HepG2 (cell line): Measurements from ENCODE around the gene CCDC157. TPM values are rescaled to one million over a fixed set of nuclear protein-coding genes. Genes with fewer than 3 reads are reported as not detected.
A peak's percentile ranks its signal among the peaks of the same experiment; 100 is the strongest.

Source experiments
- CC2D1A ChIP-seq: sonication (generic); formaldehyde crosslinking; IDR thresholded peaks from 2 replicates; pipeline ENCODE4 v1.8.1; 2023; ENCODE audit warnings: mild to moderate bottlenecking, missing genetic modification reagents
- CREB3 ChIP-seq: sonication (generic); formaldehyde crosslinking; IDR thresholded peaks from 2 replicates; pipeline ENCODE4 v1.5.0; 2020; ENCODE audit warnings: missing genetic modification reagents
- FOXP1 ChIP-seq, 2 experiments: fragments of 450-650 bp in 1 of 2; IDR thresholded peaks; 2 replicates each; pipeline ENCODE4 v1.6.1; 2017 to 2018; ENCODE audit warnings: antibody characterized with exemption in 1 of 2
- GZF1 ChIP-seq: sonication (generic); formaldehyde crosslinking; IDR thresholded peaks from 2 replicates; pipeline ENCODE4 v1.5.1; 2020; ENCODE audit warnings: mild to moderate bottlenecking, missing genetic modification reagents
- HDAC6 ChIP-seq: fragments of 200-600 bp; sonication (generic); IDR thresholded peaks from 2 replicates; pipeline ENCODE4 v1.7.0; 2017; ENCODE audit warnings: mild to moderate bottlenecking, antibody characterized with exemption, low read length, low read depth
- HOXA5 ChIP-seq: sonication (generic); formaldehyde crosslinking; IDR thresholded peaks from 2 replicates; pipeline ENCODE4 v1.4.0; 2020; ENCODE audit warnings: missing genetic modification reagents
- MTF2 ChIP-seq: sonication (generic); formaldehyde crosslinking; IDR thresholded peaks from 2 replicates; pipeline ENCODE4 v1.5.0; 2020; ENCODE audit warnings: missing genetic modification reagents, borderline replicate concordance
- NCOA5 ChIP-seq: sonication (generic); formaldehyde crosslinking; IDR thresholded peaks from 2 replicates; pipeline ENCODE4 v1.4.0; 2020; ENCODE audit warnings: missing genetic modification reagents
- RBM39 ChIP-seq: fragments of 200-400 bp; formaldehyde crosslinking; IDR thresholded peaks from one replicate; pipeline ENCODE4 v1.6.1; 2018; ENCODE audit warnings: antibody characterized with exemption, mild to moderate bottlenecking, low read depth, low read length; ENCODE audit not compliant: poor library complexity, severe bottlenecking
- XRCC5 ChIP-seq: fragments of 200-400 bp; formaldehyde crosslinking; optimal IDR thresholded peaks from 2 replicates; pipeline ENCODE3; 2017; ENCODE audit warnings: mild to moderate bottlenecking, low read length
- ZBTB43 ChIP-seq: sonication (generic); formaldehyde crosslinking; conservative IDR thresholded peaks from 2 replicates; pipeline ENCODE4 v1.4.0; 2020; ENCODE audit warnings: missing genetic modification reagents
- ZNF264 ChIP-seq: sonication (generic); formaldehyde crosslinking; IDR thresholded peaks from 2 replicates; pipeline ENCODE4 v1.4.0; 2020; ENCODE audit warnings: missing genetic modification reagents
- ZNF33A ChIP-seq: sonication (generic); formaldehyde crosslinking; IDR thresholded peaks from 2 replicates; pipeline ENCODE4 v1.5.1; 2020; ENCODE audit warnings: missing genetic modification reagents, mild to moderate bottlenecking, moderate library complexity, borderline replicate concordance
- ZNF44 ChIP-seq: sonication (generic); formaldehyde crosslinking; IDR thresholded peaks from 2 replicates; pipeline ENCODE4 v1.5.1; 2020; ENCODE audit warnings: mild to moderate bottlenecking, missing genetic modification reagents
- ZNF678 ChIP-seq: sonication (generic); formaldehyde crosslinking; IDR thresholded peaks from 2 replicates; pipeline ENCODE4 v1.4.0; 2020; ENCODE audit warnings: mild to moderate bottlenecking, missing genetic modification reagents
- ZNF841 ChIP-seq: sonication (generic); formaldehyde crosslinking; IDR thresholded peaks from 2 replicates; pipeline ENCODE4 v1.8.1; 2023; ENCODE audit warnings: missing genetic modification reagents, borderline replicate concordance
- polyA plus RNA-seq, 8 experiments: library from polyadenylated mRNA; depleted of rRNA in 3 of 8; stranded (reverse) in 7 of 8; unstranded in 1 of 8; fragments of >200 nt; fragmentation: Illumina TruSeq in 4 of 8; extraction: Trizol in 4 of 8; gene quantifications; 2 replicates each; pipeline versions ENCODE4 v1.2.1 to v1.2.3, GENCODE V29; 2011 to 2016; ENCODE audit warnings: low read depth in 4 of 8, missing spikeins in 1 of 8, mixed read lengths in 1 of 8; ENCODE audit not compliant: insufficient read depth in 1 of 8
- total RNA-seq, 5 experiments: library from RNA; depleted of rRNA; stranded (reverse); fragments of >200 nt; fragmentation: Illumina TruSeq; extraction: Trizol; gene quantifications; 2 replicates each; pipeline ENCODE4 v1.2.3, GENCODE V29; 2016; ENCODE audit warnings: low read depth in 1 of 5
- TF ChIP-seq, protein P1 (sequence below): sonication (generic); formaldehyde crosslinking; IDR thresholded peaks from 2 replicates; pipeline ENCODE4 v1.4.0; 2020; ENCODE audit warnings: missing genetic modification reagents
- TF ChIP-seq, protein P2 (sequence below): sonication (generic); formaldehyde crosslinking; IDR thresholded peaks from 2 replicates; pipeline ENCODE4 v1.4.0; 2020; ENCODE audit warnings: missing genetic modification reagents
- TF ChIP-seq, protein P3 (sequence below): sonication (generic); formaldehyde crosslinking; conservative IDR thresholded peaks from 2 replicates; pipeline ENCODE4 v1.8.0; 2022; ENCODE audit warnings: low read depth, missing genetic modification reagents

Gene CCDC157
- total and polyA plus RNA-seq, 2 of the 13 experiments (the other 11 are each of a cell fraction or from before 2014, with no cell fraction given), result 1.4 to 1.6 TPM

DNA sequence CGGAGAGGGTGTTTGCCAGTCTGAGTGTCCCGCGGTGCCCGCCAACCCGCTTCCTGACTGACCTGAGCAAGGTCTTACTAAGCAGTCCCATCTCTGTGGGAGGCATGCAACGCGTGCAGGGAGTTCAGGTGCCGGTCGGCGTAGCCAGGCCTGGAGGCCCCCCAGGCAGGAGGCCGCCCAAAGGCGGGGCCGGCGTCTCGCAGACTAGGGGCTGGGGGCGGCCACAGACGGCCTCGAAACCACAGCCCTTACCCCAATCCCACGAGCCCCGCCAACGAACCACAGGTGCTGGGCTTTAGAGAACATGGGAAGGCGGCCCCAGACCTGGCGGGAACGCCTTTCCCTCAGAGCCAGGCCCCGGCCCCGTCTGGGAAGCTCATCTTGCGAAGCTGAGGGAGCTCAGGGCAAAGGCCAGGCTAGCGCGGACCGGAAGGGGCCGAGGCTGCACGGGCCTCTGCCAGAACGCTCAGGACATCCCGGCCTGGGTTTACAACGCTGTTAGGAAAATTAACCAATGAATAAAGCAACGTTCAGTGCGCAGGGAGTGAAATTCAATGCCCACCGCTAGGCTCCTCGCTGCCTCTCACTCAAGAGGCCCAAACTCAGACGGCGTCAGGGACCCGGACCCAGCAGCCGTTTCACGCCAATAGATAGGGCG lies 66.6 kb downstream of the CCDC157 start (continued):
- TF ChIP-seq, protein P1, sequence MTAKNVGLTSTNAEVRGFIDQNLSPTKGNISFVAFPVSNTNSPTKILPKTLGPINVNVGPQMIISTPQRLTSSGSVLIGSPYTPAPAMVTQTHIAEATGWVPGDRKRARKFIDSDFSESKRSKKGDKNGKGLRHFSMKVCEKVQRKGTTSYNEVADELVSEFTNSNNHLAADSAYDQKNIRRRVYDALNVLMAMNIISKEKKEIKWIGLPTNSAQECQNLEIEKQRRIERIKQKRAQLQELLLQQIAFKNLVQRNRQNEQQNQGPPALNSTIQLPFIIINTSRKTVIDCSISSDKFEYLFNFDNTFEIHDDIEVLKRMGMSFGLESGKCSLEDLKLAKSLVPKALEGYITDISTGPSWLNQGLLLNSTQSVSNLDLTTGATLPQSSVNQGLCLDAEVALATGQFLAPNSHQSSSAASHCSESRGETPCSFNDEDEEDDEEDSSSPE, result peak; percentile 25
- TF ChIP-seq ZNF264 (peak; percentile 85), ZNF678 (peak; percentile 77; the same call in 1 of the 2 replicates), CC2D1A (CRISPR knock-in tag) (0 out of 2 replicates have a peak, but pooled peaks have one; percentile 14), RBM39 (no peak), FOXP1 (IDR thresholded peaks at IDR 0.05) (no peak), FOXP1 (CRISPR knock-in tag; IDR thresholded peaks at IDR 0.05) (no peak), CREB3 (peak; percentile 86), ZNF44 (no peak), HDAC6 (no peak), HOXA5 (peak; percentile 85; the same call in 1 of the 2 replicates), GZF1 (CRISPR knock-in tag) (no peak; the same call in 1 of the 2 replicates), MTF2 (CRISPR knock-in tag) (0 out of 2 replicates have a peak, but pooled peaks have one; percentile 80), ZBTB43 (CRISPR knock-in tag) (no peak), NCOA5 (CRISPR knock-in tag) (peak; percentile 84; the same call in 1 of the 2 replicates), XRCC5 (no peak), ZNF841 (CRISPR knock-in tag) (no peak), ZNF33A (no peak)
- TF ChIP-seq, protein P2, sequence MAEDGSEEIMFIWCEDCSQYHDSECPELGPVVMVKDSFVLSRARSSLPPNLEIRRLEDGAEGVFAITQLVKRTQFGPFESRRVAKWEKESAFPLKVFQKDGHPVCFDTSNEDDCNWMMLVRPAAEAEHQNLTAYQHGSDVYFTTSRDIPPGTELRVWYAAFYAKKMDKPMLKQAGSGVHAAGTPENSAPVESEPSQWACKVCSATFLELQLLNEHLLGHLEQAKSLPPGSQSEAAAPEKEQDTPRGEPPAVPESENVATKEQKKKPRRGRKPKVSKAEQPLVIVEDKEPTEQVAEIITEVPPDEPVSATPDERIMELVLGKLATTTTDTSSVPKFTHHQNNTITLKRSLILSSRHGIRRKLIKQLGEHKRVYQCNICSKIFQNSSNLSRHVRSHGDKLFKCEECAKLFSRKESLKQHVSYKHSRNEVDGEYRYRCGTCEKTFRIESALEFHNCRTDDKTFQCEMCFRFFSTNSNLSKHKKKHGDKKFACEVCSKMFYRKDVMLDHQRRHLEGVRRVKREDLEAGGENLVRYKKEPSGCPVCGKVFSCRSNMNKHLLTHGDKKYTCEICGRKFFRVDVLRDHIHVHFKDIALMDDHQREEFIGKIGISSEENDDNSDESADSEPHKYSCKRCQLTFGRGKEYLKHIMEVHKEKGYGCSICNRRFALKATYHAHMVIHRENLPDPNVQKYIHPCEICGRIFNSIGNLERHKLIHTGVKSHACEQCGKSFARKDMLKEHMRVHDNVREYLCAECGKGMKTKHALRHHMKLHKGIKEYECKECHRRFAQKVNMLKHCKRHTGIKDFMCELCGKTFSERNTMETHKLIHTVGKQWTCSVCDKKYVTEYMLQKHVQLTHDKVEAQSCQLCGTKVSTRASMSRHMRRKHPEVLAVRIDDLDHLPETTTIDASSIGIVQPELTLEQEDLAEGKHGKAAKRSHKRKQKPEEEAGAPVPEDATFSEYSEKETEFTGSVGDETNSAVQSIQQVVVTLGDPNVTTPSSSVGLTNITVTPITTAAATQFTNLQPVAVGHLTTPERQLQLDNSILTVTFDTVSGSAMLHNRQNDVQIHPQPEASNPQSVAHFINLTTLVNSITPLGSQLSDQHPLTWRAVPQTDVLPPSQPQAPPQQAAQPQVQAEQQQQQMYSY (CRISPR knock-in tag), result peak; percentile 60; the same call in 1 of the 2 replicates
- TF ChIP-seq, protein P3, sequence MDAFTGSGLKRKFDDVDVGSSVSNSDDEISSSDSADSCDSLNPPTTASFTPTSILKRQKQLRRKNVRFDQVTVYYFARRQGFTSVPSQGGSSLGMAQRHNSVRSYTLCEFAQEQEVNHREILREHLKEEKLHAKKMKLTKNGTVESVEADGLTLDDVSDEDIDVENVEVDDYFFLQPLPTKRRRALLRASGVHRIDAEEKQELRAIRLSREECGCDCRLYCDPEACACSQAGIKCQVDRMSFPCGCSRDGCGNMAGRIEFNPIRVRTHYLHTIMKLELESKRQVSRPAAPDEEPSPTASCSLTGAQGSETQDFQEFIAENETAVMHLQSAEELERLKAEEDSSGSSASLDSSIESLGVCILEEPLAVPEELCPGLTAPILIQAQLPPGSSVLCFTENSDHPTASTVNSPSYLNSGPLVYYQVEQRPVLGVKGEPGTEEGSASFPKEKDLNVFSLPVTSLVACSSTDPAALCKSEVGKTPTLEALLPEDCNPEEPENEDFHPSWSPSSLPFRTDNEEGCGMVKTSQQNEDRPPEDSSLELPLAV, result no peak
